H1 (cell line): ENCODE results near the gene RHOBTB3. TPM values are rescaled to one million over a fixed set of nuclear protein-coding genes. Genes with fewer than 3 reads are reported as not detected.

Source experiments
- ASH2L ChIP-seq: fragments of 200-600, 300-600 bp; sonication (generic); IDR thresholded peaks from one replicate; pipeline ENCODE4 v1.7.1; 2017; ENCODE audit warnings: low read length
- BACH1 ChIP-seq: IDR thresholded peaks from 2 replicates; pipeline ENCODE4 v1.6.1; 2012; ENCODE audit warnings: low read length, improper control_type of control experiment
- CHD2 ChIP-seq: IDR thresholded peaks from 2 replicates; pipeline ENCODE4 v1.6.1; 2012; ENCODE audit warnings: low read length, improper control_type of control experiment
- EZH2 ChIP-seq: fragments of 200-600 bp; sonication (generic); IDR thresholded peaks from 2 replicates; pipeline ENCODE4 v1.7.1; 2012; ENCODE audit warnings: low read depth, mild to moderate bottlenecking, moderate library complexity, low read length, inconsistent platforms; ENCODE audit not compliant: severe bottlenecking
- FOSL1 ChIP-seq: IDR thresholded peaks from 2 replicates; pipeline ENCODE4 v1.6.1; 2011; ENCODE audit warnings: mild to moderate bottlenecking, low read depth, low read length, moderate library complexity; ENCODE audit not compliant: insufficient read depth
- HDAC6 ChIP-seq: IDR thresholded peaks from one replicate; pipeline ENCODE4 v1.7.1; 2012; ENCODE audit warnings: low read depth, mild to moderate bottlenecking, inconsistent platforms, low read length, moderate library complexity
- NRF1 ChIP-seq: IDR thresholded peaks from 2 replicates; pipeline ENCODE4 v1.6.1; 2011; ENCODE audit warnings: mild to moderate bottlenecking, low read depth, low read length, improper control_type of control experiment
- SP4 ChIP-seq: IDR thresholded peaks from 2 replicates; pipeline ENCODE4 v1.6.1; 2012; ENCODE audit warnings: low read length, inconsistent platforms
- SUZ12 ChIP-seq: fragments of 200-600 bp; sonication (generic); IDR thresholded peaks from 2 replicates; pipeline ENCODE4 v1.6.1; 2012; ENCODE audit warnings: mild to moderate bottlenecking, inconsistent platforms, low read length, moderate library complexity, mixed read lengths
- ZNF274 ChIP-seq: IDR thresholded peaks from 2 replicates; pipeline ENCODE4 v1.7.0; 2012; ENCODE audit warnings: low read length, borderline replicate concordance; ENCODE audit errors: extremely low read depth
- polyA plus RNA-seq, 7 experiments: library from polyadenylated mRNA; depleted of rRNA in 3 of 7; stranded (reverse) in 5 of 7; unstranded in 2 of 7; fragments of >200 nt in 5 of 7; fragments of 200-250 nt in 2 of 7; gene quantifications; 1 replicate in 5 of 7; 2 replicates in 1 of 7; 4 replicates in 1 of 7; pipeline versions ENCODE4 v1.2.1 to v1.2.3, GENCODE V29; 2011 to 2013; ENCODE audit warnings: missing spikeins in 2 of 7, mixed read lengths in 2 of 7
- total RNA-seq: library from RNA; stranded (reverse); fragmentation: NEBNext Ultra II Directional; extraction: Animal tissue kit (Norgen Biotek cat#: 25700); gene quantifications from 2 replicates; pipeline ENCODE4 v1.2.1, GENCODE V29; 2021
- TF ChIP-seq, protein P1 (sequence below): IDR thresholded peaks from 2 replicates; pipeline ENCODE4 v1.6.1; 2012; ENCODE audit warnings: inconsistent platforms

RHOBTB3 gene
- total and polyA plus RNA-seq, 2 of the 8 experiments (the other 6 are each of a cell fraction or from before 2014, with no cell fraction given): 8.2 to 17.5 TPM

DNA sequence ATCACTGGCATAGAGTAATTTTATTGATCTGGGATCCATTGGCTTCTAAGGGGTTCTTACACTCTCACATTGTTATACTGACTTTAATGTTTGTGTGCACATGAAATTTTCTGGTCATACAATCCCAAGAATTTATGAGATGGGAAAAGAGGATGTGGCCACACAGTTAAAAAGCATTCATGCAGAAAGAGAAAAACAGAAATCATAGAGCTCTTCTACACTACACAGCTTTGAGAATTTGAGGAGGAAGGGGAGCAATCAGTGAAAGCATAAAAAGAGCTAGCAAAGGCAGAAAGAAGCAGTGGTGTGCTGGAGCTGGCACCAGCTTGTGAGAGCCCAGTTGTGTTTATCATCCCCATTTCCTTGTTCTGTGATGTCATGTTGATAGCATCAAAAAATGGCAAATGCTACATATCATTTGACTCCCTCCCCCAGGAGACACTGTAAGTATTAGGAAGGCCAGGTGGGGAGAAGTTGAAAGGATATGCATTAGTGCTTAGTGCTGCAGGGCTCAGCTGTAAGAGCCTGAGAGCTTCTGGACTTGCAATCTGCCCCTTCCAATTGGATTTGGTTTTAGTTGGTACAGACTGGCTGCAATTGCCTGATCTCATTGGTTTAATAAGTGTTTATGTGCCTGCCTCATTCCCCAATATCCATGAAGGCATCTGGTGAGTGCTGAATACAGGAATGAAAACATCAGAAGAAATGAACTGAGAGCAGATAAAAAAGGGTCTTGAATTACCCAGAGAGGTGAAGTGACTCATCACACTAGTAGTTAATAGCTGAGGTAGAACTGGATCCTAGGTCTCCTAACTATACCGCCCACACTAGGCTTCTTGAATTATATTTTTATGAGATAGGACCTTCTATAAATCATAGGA lies 30.9 kb downstream of the RHOBTB3 start (continued):
- TF ChIP-seq ASH2L: no peak
- no peak for TF ChIP-seq NRF1
- TF ChIP-seq FOSL1: no peak
- TF ChIP-seq, protein P1, sequence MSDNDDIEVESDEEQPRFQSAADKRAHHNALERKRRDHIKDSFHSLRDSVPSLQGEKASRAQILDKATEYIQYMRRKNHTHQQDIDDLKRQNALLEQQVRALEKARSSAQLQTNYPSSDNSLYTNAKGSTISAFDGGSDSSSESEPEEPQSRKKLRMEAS: no peak
- no peak for TF ChIP-seq EZH2
- no peak for TF ChIP-seq SP4
- TF ChIP-seq HDAC6: no peak
- TF ChIP-seq CHD2: no peak
- TF ChIP-seq BACH1: no peak
- TF ChIP-seq ZNF274: no peak
- no peak for TF ChIP-seq SUZ12
